GM18517 (cell line): ENCODE data around the gene COG8.

Experiments
- ATAC-seq: cut with Tn5 transposase; IDR thresholded peaks from one replicate; pipeline ENCODE4 v1.9.1; 2021; ENCODE audit warnings: mild to moderate bottlenecking, moderate library complexity; ENCODE audit not compliant: unreplicated experiment

Gene COG8

GRCh38 chr16:69348222-69348621 is 8.9 kb upstream of the COG8 start:
- no peak for ATAC-seq

DNA sequence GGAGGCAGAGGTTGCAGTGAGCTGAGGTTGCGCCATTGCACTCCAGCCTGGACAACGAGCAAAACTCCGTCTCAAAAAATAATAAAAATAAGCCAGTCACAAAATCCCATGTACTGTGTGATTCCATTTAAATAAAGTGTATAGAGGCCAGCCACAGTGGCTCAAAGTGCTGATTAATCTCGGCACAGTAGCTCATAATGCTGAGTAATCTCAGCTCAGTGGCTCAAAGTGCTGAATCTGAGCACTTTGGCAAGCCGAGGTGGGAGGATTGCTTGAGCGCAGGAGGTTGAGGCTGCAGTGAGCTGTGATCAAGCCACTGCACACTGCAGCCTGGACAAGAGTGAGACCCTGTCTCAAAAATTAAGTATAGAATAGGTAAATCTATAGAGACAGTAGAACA is 7.3 kb upstream of the COG8 start:
- ATAC-seq = no peak

DNA sequence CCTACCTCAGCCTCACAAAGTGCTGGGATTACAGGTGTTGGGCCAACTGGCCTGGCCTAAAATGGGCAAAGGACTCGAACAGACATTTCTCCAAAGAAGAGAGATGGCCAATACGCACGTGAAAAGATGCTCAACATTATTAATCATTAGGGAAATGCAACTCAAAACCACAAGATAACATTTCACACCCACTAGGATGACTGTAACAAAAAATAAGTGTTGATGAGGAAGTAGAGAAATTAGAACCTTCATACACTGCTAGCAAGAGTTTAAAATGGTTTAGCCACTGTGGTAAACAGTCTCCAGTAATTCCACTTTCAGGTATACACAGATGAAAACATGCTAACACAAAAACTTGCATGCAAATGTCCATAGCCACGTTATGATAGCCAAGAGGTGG is 6.6 kb upstream of the COG8 start:
- no peak for ATAC-seq

GRCh38 chr16:69344171-69344570 is 4.8 kb upstream of the COG8 start:
- no peak for ATAC-seq

DNA sequence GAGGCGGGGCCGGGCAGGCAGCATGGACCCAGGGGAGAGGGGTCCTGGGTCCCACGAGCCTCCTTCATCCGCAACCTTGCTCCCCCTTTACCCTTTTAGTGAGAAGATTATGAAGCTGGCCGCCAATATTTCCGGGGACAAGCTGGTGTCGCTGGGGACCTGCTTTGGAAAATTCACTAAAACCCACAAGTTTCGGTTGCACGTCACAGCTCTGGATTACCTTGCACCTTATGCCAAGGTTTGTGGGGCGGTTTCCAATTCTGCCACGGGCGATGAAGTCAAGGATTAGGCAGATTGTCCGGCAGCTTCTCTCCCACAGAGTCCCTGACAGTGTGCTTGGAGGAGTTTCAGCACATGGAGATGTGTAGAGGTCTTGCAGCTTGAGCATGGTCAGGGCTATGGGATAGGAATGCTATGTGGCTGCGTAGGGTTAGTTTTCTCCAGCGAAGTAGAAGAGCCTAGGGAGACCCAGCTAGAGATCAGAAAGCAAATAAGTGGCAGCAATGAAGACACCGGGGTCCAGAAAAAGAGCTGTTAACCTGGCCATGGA is 806 bp upstream of the COG8 start:
- no peak for ATAC-seq

DNA sequence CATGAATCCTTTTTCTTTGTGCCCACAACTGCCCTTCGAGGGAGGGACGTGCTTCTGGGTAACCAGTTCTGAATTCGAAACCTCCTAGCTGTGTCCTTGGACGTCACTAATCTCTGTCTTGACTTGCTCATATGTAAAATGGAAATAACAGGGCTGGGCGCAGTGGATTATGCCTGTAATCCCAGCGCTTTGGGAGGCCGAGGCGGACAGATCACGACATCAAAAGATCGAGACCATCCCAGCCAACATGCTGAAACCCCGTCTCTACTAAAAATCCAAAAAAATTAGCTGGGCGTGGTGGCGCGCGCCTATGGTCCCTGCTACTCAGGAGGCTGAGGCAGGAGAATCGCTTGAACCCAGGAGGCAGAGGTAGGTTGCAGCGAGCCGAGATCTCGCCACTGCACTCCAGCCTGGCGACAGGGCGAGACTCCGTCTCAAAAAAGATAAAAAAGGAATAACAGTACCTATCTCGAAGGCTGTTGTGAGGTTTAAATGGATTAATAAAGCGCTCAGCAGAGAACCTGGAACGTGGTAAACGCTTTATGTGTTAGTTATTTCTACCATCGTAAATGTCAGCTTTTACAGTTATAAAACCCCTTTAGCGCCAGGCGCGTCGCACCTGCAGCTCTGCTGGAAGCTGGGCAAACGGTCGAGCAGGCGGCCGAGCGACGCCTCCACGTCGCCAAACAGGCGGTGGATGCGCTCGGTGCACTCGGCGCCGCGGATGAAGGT is 641 bp downstream of the COG8 start:
- ATAC-seq = no peak

DNA sequence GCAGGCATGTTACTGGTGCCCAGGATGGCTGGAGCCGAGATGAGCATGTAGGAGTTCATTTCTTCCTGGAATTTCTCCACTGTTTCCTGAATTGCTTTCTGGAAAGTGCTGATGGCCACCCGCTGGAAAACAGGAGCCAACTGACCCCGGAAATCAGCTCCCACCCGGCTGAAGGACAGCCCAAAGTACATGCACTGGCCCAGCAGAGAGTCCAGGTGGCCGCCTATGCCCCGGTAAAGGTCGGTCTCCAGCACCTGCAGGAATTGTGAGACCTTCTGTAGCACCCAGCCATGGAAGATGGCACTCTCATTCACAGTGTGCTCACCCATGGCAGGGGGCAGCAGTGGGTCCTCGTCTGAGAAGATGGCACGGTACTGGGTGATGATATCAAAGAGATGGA is 4.7 kb downstream of the COG8 start:
- no peak for ATAC-seq

- peak; percentile 88 for ATAC-seq
These were observed 8.9 kb downstream of the COG8 start, which contains the start of gene PDF for GRCh38 chr16:69330286-69331109. Gene PDF (minus strand): TSS chr16:69330588. CDS start chr16:69330570, 18 bp downstream.

GRCh38 chr16:69329369-69330285 is 9.7 kb downstream of the COG8 start:
- ATAC-seq = no peak

GRCh38 chr16:69328854-69329316 is 10.5 kb downstream of the COG8 start:
- no peak for ATAC-seq

GRCh38 chr16:69327585-69328310 is 11.6 kb downstream of the COG8 start:
- no peak for ATAC-seq

GRCh38 chr16:69326172-69326873 is 13.0 kb downstream of the COG8 start:
- no peak for ATAC-seq

- ATAC-seq = no peak
These were observed 13.6 kb downstream of the COG8 start for GRCh38 chr16:69325784-69326171.

DNA sequence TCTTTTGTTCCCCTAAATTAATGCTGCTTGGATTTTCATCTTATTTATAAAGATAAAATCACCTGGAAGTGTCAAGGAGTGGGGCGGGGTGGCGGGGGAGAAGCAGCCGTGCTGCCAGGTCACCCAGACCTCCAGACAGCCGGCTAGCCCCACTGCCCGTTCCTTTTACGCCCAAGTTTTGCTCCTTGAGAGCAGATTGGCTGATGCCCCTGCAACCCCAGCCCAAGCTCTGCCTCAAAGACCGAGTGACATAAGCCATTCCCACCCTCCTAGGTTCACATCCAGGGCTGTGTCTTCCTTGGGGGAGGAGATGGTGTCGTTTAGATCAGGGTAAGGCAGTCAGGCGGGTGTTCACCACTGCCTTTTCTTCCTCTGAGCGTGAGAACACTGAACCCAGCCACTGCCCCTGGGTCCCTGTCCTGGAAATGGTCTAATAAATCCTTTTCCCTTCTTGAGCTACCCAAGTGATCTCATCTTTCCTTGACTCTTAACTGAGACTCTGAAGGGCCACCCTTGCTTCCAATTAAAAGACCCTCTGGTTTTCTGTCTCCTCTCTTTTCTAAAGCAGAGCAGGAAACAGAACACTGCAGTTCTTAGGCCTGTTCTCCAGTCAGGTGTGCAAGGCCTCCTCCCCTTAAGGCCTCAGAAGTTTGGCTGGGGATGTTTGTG is 14.6 kb downstream of the COG8 start:
- ATAC-seq = no peak

GRCh38 chr16:69324013-69324531 is 15.3 kb downstream of the COG8 start:
- ATAC-seq = no peak

DNA sequence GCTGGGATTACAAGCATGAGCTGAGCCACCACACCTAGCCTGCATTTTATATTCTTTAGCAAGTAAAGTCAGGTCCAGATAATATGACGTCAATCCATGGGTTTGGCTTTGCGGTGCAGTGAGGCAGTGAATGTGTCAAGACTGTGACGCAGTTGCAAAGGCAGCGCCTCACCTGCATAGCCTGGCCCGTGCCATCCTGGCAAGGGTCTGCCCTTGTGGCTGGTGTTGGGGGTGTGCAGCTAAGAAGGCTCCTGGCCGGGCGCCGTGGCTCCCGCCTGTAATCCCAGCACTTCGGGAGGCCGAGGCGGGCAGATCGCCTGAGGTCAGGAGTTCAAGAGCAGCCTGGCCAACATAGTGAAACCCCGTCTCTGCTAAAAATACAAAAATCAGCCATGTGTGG is 15.9 kb downstream of the COG8 start:
- ATAC-seq = no peak

GRCh38 chr16:69322343-69322742 is 17.0 kb downstream of the COG8 start:
- ATAC-seq = no peak

DNA sequence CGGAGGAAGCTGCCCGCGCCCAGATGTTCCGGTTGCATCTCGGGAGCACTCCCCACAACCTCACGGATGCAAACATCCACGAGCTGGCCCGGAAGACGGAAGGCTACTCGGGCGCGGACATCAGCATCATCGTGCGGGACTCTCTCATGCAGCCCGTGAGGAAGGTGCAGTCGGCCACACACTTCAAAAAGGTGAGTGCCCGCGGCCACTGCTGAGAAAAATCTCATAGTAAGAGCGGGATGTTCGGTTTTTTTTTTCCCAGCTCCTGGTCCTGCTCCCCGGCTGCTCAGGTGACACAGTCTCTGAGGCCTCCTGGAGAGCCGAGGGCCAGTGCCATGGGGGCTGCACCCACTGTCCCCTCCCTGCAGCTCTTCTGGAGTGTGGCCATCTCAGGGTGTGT is 18.3 kb downstream of the COG8 start:
- no peak for ATAC-seq

DNA sequence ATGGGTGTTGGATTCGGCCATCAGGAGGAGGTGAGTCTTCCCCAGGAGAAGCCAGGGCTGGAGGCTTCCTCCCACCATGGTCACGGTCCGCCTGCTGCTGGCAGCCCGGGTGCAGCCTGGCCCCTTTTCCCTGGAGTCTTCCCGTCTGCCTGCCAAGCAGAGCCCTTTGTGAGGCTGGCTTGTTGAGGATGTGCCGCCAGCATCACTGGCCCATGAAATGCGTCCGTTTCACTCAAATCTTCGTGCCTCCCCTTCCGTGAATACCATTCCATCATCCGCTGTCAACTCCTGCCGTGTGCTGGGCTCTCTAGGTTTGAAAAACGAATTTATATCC is 18.7 kb downstream of the COG8 start:
- ATAC-seq = no peak
